Gastrocnemius medialis (tissue), 4 donors: ENCODE measurements around the gene XXYLT1. TPM values are rescaled to one million over a fixed set of nuclear protein-coding genes. Genes with fewer than 3 reads are reported as not detected.

Source experiments
- ATAC-seq, 2 donors: fragments of 150-250 bp; one replicate each; pipeline ENCODE4 v1.9.1; 2016
- DNase-seq, 2 donors: peaks; one replicate each; pipeline ENCODE4 v3.0.0-alpha.2; 2019
- H3K27ac ChIP-seq, 4 donors: fragments of 200-600 bp; sonication (generic); 1 replicate in 1 of 4; 2 replicates in 3 of 4; pipeline ENCODE4 v1.5.1; 2016 to 2018; ENCODE audit warnings: mild to moderate bottlenecking in 2 of 4, moderate library complexity in 1 of 4
- H3K27me3 ChIP-seq, 3 donors: fragments of 200-600 bp; sonication (generic) in 2 of 3; 1 replicate in 1 of 3; 2 replicates in 2 of 3; pipeline versions ENCODE4 v1.5.1 to v1.6.0; 2016 to 2019; ENCODE audit warnings: mild to moderate bottlenecking in 1 of 3, moderate library complexity in 1 of 3
- H3K36me3 ChIP-seq, 2 donors: fragments of 200-600 bp; sonication (generic) in 1 of 2; one replicate each; pipeline ENCODE4 v1.5.1; 2017 to 2018
- H3K4me1 ChIP-seq, 2 donors: fragments of 200-600 bp; sonication (generic) in 1 of 2; one replicate each; pipeline ENCODE4 v1.5.1; 2016 to 2017; ENCODE audit warnings: mild to moderate bottlenecking in 2 of 2
- H3K4me3 ChIP-seq, 4 donors: fragments of 200-600 bp; sonication (generic) in 3 of 4; 1 replicate in 1 of 4; 2 replicates in 3 of 4; pipeline ENCODE4 v1.5.1; 2016 to 2019; ENCODE audit warnings: mild to moderate bottlenecking in 2 of 4
- H3K9me3 ChIP-seq, 3 donors: fragments of 200-600 bp; sonication (generic) in 2 of 3; 1 replicate in 1 of 3; 2 replicates in 2 of 3; pipeline ENCODE4 v1.5.1; 2016 to 2019
- POLR2A ChIP-seq, 2 donors: fragments of 450-650 bp; IDR thresholded peaks; one replicate each; pipeline ENCODE4 v1.6.1; 2017; ENCODE audit warnings: antibody characterized with exemption in 2 of 2, mild to moderate bottlenecking in 2 of 2, moderate library complexity in 2 of 2
- in situ Hi-C, 4 donors: fragments of 200-750 bp; cut with MboI; loops; one replicate each; pipeline versions ENCODE4 v1.15.0 to v1.8.0; 2017; ENCODE audit warnings: low sequenced_read_pairs in 4 of 4
- intact Hi-C: fragments of 100-400 bp; cut with DNase I; formaldehyde crosslinking; loops from one replicate; pipeline ENCODE4 v1.15.1; 2023; ENCODE audit warnings: low total_unique reads
- total RNA-seq, 4 donors: library from RNA; depleted of rRNA; stranded (reverse); fragments of >200 nt; gene quantifications; one replicate each; pipeline versions ENCODE4 v1.1.0 to v1.2.3, GENCODE V29; 2016
- TF ChIP-seq, protein P1 (sequence below), 5 experiments: fragments of 450-650 bp in 3 of 5; fragments of 200-600 bp in 2 of 5; sonication (generic) in 2 of 5; IDR thresholded peaks in 4 of 5; conservative IDR thresholded peaks in 1 of 5; 1 replicate in 4 of 5; 2 replicates in 1 of 5; pipeline ENCODE4 v1.5.1; 2016 to 2019; ENCODE audit warnings: antibody characterized with exemption in 5 of 5, mild to moderate bottlenecking in 3 of 5, moderate library complexity in 3 of 5

Gene XXYLT1
- total RNA-seq, 4 donors from 2014 or later: 0.87 to 3.1 (median 1.3) TPM

- peaks cover 14 to 29% of the 10 kb centered on the region in 2 donors for H3K4me1 ChIP-seq
- intact Hi-C loops: no loop called here
- no peak for DNase-seq
- H3K9me3 ChIP-seq: no peaks in the 10 kb centered on the region
- TF ChIP-seq, protein P1, sequence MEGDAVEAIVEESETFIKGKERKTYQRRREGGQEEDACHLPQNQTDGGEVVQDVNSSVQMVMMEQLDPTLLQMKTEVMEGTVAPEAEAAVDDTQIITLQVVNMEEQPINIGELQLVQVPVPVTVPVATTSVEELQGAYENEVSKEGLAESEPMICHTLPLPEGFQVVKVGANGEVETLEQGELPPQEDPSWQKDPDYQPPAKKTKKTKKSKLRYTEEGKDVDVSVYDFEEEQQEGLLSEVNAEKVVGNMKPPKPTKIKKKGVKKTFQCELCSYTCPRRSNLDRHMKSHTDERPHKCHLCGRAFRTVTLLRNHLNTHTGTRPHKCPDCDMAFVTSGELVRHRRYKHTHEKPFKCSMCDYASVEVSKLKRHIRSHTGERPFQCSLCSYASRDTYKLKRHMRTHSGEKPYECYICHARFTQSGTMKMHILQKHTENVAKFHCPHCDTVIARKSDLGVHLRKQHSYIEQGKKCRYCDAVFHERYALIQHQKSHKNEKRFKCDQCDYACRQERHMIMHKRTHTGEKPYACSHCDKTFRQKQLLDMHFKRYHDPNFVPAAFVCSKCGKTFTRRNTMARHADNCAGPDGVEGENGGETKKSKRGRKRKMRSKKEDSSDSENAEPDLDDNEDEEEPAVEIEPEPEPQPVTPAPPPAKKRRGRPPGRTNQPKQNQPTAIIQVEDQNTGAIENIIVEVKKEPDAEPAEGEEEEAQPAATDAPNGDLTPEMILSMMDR (IDR thresholded peaks at IDR 0.05 in 4 of 5, conservative IDR thresholded peaks at IDR 0.05 in 1 of 5): no peak
- TF ChIP-seq POLR2A (IDR thresholded peaks at IDR 0.05): no peak
- no peak overlapping the region for H3K4me3 ChIP-seq
- H3K27ac ChIP-seq: peak overlapping the region in 3 of 4 donors; percentile 47 to 62 (median 58)
- H3K27me3 ChIP-seq: no peaks in the 10 kb centered on the region
- no peaks in the 10 kb centered on the region for H3K36me3 ChIP-seq
- no peak for ATAC-seq
- in situ Hi-C loops: no loop called here
Measured at GRCh38 chr3:195162816-195163215, 108.1 kb downstream of the XXYLT1 start.

GRCh38 chr3:195162033-195162669, 108.8 kb downstream of the XXYLT1 start:
- Histone ChIP-seq H3K27ac (peak overlapping the region in 3 of 4 donors; percentile 47 to 62 (median 58)), H3K9me3 (no peaks in the 10 kb centered on the region), H3K27me3 (no peaks in the 10 kb centered on the region), H3K4me3 (no peak overlapping the region), H3K4me1 (peaks cover 14 to 29% of the 10 kb centered on the region in 2 donors), H3K36me3 (no peaks in the 10 kb centered on the region)
- intact Hi-C loops (no loop called here), in situ Hi-C loops (no loop called here)
- no peak for DNase-seq
- TF ChIP-seq, protein P1 (IDR thresholded peaks at IDR 0.05 in 4 of 5, conservative IDR thresholded peaks at IDR 0.05 in 1 of 5): no peak
- TF ChIP-seq POLR2A (IDR thresholded peaks at IDR 0.05): no peak
- peak in 1 of 2 donors; percentile 23 for ATAC-seq

- no peak for DNase-seq
- ATAC-seq: no peak
- intact Hi-C loops (no loop called here), in situ Hi-C loops (no loop called here)
- Histone ChIP-seq H3K27me3 (no peaks in the 10 kb centered on the region), H3K9me3 (no peaks in the 10 kb centered on the region), H3K36me3 (no peaks in the 10 kb centered on the region), H3K4me1 (peaks cover 17 to 34% of the 10 kb centered on the region in 2 donors), H3K4me3 (no peak overlapping the region), H3K27ac (peak overlapping the region; percentile 22 to 62 (median 48))
- TF ChIP-seq, protein P1 (IDR thresholded peaks at IDR 0.05 in 4 of 5, conservative IDR thresholded peaks at IDR 0.05 in 1 of 5): no peak
- no peak for TF ChIP-seq POLR2A (IDR thresholded peaks at IDR 0.05)
Measured at GRCh38 chr3:195160908-195161434, 110.0 kb downstream of the XXYLT1 start.

DNA sequence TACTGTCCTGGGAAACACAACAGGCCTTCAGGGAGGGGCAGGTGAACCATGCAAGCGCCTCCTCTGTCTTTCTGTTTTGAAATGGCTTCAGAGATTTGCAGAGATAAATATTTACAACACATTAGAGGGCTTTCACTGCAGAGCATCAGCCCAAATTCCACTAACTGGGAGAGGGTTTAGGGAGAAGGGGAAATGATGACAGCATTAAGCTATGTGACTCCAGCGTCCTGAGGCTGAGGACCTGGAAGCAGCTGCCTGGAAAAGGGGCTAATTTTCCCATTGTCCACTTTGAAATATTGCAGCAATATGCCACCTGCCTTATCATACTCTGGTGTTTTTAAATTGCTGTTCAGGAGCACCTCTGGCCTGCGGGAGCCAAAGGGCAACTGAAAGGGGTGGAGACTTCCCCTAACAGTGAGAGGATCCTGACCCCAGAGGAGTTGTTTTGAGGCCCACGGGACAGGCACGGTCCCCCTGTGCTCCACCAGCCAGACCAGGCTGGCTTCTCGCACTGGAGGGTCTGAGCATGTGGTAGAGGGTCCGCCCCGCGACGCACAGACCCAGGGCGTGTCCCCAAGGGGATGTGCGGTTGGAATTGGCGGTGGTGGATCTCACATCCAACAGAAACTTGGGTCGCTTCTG, 110.6 kb downstream of the XXYLT1 start:
- DNase-seq: no peak
- Histone ChIP-seq H3K36me3 (no peaks in the 10 kb centered on the region), H3K4me1 (peaks cover 23 to 40% of the 10 kb centered on the region in 2 donors), H3K27ac (peak overlapping the region; percentile 22 to 62 (median 48)), H3K9me3 (no peaks in the 10 kb centered on the region), H3K27me3 (no peaks in the 10 kb centered on the region), H3K4me3 (no peak overlapping the region)
- in situ Hi-C loops: no loop called here
- TF ChIP-seq POLR2A (IDR thresholded peaks at IDR 0.05): no peak
- TF ChIP-seq, protein P1 (IDR thresholded peaks at IDR 0.05 in 4 of 5, conservative IDR thresholded peaks at IDR 0.05 in 1 of 5): no peak
- intact Hi-C loops: no loop called here
- ATAC-seq: no peak
